PC-3 (cell line): ENCODE measurements around the gene STXBP3.

Experiments used
- CTCF ChIP-seq: fragments of 300-600 bp; sonication (generic); conservative IDR thresholded peaks from 2 replicates; pipeline ENCODE4 v1.5.1; 2017; ENCODE audit warnings: antibody characterized with exemption, low read depth, mild to moderate bottlenecking, low read length
- EZH2 ChIP-seq: fragments of 300-600 bp; sonication (generic); IDR thresholded peaks from one replicate; pipeline ENCODE4 v1.6.1; 2017; ENCODE audit warnings: antibody characterized with exemption, mild to moderate bottlenecking, low read length; ENCODE audit not compliant: unreplicated experiment
- EZH2phosphoT487 ChIP-seq: fragments of 300-600 bp; sonication (generic); IDR thresholded peaks from 2 replicates; pipeline ENCODE4 v1.6.1; 2018; ENCODE audit warnings: mild to moderate bottlenecking, antibody characterized with exemption, low read length, borderline replicate concordance

DNA sequence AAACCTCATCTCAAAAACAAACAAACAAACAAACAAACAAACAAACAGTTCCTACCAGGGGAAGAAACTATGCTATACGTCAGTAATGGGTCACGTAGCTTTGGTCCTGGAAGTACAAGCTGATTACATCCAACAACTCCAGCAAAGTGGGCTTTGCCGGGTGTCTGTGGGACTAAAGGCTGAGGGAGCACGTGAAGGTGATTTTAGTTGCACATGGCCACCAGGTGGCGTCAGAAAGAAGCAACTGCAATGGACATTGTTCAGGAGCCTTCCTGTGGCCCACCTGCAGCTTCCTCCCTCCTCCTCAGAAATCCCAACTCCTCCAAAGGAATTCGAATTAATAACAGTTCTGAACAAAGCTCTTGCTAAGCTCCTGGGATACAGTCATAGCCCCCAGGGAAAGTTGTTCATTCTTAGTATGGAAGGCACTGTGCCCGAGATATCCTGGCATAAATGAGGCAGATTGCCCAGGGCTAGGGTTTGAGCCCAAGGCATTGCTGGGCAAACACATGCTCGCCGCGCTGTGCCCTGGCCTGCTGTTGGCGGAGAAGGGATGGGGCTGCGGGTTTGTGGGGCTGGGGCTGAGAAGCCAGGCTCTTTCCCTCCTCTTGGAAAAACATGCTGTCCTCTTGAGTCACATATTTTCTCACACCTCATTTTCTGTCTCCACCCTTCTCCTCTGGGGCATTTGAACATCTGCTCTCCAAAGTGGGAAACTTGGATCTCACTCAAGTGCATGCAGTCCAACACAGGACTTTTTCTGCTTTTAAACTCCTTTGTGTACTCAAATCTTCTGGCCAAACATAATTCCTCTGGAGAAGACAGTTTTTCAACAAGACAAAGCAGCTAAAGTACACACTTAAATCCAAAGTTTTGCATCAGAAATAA, 81.8 kb downstream of the STXBP3 start:
- peak; percentile 89 for TF ChIP-seq CTCF
- no peak for TF ChIP-seq EZH2
- TF ChIP-seq EZH2phosphoT487 = no peak
